Globus pallidus (tissue), 1 donor: ENCODE measurements around the gene ADGRG1.

ENCODE experiments used
- DNase-seq: peaks from one replicate; pipeline ENCODE4 v3.0.0-alpha.2; 2015; ENCODE audit warnings: low spot score

Gene ADGRG1

GRCh38 chr16:57606147-57606846, 22.1 kb upstream of the ADGRG1 start:
- no peak for DNase-seq

DNA sequence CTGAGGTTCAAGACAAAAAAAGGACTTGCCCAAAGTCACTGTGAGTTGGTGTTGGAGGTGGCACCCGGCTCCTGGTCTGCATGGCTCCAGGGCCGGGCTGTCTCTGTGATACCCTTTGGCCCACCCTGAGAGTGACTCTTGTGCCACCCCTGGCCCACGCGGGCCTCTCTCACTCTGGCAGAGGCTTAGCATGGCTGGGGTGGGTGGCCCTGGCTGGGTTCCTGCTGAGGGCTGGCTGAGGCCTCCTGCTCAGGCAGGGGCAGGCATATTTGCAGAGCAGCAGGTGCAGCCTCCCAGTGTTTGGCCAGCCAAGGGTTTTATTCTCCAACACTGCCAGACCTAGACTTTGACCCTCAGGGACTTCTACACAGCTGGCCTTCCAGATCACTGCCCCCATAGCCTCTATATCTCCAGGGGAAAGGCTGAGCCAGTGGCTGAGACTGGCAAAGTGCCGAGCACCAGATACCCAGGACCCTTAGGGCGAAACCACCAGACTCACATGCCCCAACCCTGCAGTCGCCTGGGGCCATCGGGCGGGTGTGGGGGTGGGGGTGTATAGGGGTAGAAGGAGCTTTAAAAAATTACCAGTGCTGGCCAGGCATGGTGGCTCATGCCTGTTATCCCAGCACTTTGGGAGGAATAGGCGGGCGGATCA, 21.5 kb upstream of the ADGRG1 start:
- no peak for DNase-seq

DNA sequence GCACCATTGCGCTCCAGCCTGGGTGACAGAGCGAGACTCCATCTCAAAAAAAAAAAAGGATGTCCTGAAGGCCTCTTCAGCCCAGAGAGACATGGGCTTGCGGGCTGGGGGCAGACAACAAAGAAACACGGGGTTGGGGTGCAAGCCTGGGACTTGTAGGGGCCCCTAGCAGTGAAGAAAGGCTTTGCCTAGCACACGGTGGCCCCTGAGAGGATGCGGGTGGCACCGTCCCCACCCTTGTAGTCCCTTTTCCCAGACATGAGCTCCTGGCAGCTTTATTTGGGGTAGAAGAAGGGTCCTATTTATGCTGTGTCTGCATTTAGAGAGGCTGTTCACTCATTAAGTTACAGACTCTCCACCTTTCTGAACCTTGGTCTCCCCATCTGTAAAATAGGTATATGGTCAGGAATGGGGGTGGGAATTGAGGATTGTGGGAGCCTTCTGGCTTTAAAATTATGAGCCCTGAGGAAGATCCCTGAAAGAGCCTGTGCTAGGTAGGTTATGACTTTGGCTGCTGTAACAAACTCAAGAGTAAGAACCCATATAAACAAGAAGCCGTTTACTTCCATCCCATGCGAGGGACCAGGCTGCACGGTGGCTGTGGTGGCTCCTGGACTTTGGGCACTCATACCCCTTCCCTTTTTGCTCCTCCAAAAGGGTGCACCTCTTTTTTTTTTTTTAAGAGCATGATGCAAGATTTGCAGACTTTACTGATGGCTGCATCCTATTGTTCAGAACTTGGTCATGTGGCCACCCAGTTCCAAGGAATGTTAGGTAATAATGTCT, 20.6 kb upstream of the ADGRG1 start:
- DNase-seq, result no peak

DNA sequence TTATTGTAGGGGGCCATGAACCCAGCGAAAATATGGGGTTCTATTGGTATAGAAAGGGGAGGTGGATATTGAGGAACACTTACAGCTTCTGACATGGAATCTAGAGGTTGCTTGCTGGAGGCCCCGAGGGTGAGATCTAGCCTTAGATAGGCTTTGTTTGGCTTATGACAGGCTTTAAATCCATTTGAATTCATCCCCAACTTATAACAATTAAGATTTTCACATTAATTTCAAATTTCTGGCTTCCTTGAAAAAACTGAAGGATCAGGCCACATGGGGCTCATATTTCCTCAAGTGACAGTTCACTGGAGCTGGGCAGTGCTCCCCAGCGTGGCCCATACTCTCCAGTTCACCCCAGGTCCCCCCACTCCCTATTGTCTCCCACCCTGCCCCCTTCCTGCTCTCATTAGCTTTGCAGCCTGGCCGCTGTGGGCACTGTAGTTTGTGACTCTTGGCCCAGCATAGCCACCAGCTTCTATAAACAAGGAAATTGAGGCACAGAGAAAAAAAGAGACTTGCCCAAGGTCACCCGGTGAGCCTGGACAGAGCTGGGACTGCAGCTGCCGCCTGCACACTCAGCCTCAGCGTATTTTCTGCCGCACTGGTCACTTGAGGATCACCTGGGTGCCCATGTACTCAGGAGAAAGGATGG, 19.8 kb upstream of the ADGRG1 start:
- DNase-seq, result no peak

DNA sequence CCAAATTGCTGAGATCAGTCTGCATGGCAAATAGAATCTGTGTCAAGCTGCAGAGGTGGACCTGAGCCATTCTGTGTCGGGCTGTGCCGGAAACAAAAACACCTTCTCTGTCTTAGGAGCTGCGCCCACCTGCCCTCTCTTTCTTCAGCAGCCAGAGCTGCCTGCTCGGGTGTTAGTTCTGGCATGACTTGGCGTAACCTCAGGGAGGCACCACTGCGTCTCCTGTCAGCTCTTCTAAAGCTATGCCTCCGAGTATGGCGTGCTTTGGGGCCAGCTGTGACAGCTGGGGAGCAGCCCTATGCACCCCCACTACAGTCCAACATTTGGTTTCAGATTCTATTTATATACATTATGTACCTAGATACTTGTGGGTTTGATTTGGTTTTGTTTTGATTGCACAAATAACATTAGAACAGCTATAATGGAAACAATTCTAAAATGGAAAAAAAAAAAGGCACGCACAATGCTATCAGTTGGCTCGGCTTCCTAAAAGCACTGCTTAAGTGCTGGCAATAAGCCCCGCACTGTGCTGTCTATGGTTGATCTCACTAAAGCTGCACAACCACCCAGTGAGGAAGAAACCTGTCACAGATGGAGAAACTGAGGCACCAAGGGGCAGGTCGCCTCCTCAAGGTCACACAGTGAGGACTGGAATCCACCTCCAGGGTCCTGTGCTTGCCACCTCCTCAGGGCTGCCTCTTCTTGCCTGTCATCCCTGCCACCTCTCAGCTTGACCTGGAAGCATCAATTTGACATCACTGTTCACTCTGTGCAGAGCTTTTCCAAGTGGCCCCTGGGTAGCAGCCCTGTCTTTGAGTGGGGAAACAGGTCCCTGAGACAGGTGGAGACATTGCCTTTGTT, 18.7 kb upstream of the ADGRG1 start:
- peak; percentile 75 for DNase-seq

GRCh38 chr16:57610611-57611010, 17.8 kb upstream of the ADGRG1 start:
- no peak for DNase-seq

DNA sequence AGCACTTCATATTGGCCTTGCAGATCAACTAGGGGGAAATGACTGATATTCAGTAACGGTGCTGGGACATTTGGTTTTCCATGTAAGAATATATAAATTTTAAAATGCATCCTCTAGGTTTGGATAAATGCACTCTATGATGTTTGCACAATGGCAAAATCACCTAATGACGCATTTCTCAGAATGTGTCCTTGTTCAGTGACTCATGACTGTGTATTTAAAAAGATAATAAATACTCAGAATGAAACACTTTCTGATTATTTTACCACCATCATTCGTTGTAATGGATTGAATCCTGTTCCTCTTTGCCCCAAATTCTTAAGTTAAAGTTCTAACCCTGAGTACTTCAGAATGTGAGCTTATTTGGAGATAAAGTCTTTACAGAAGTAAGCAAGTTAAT, 17.2 kb upstream of the ADGRG1 start:
- DNase-seq, result no peak

- no peak for DNase-seq
Observed at GRCh38 chr16:57611706-57612105, 16.7 kb upstream of the ADGRG1 start.

GRCh38 chr16:57612494-57612893, 15.9 kb upstream of the ADGRG1 start:
- no peak for DNase-seq

DNA sequence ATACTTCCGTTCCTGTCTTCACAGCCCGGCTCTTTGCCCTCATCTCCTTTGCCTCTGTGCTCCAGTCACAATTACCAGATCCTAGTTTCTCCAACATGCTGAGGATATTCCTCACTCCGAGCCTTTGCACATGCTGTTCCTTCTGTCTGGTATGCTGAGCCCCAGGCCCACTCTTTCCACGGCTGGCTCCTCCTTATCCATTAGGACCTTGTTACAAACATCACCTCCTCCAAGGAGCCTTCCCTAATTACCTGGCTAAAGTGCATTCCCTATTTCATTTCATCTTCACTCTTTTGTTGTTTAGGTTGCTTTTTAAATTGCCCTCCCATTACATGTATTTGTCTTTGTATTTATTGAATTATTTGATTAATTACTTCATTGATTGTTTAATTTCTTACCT, 14.9 kb upstream of the ADGRG1 start:
- no peak for DNase-seq

DNA sequence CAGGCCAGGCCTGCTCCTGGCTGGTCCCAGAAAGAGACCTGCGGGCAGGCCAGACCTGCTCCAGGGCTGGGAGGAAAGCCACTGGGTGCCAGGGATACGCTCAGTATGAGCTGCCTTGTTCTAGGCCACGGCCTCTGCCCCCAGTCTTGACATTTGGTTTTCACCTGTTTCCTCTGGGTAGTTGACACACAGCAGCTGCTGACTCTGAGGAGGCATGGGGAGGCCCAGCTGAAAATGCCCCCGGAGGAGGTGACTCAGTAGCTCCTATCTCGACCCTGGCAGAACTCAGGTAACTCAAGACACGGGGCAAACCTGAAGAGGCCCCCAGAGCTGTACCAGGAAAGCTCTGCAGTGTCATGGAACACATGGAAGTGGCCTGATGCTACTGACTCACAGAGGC, 13.9 kb upstream of the ADGRG1 start:
- no peak for DNase-seq

- DNase-seq, result no peak
Observed at GRCh38 chr16:57614944-57615343, 13.5 kb upstream of the ADGRG1 start.

- DNase-seq, result no peak
Observed at GRCh38 chr16:57615813-57616212, 12.6 kb upstream of the ADGRG1 start.

DNA sequence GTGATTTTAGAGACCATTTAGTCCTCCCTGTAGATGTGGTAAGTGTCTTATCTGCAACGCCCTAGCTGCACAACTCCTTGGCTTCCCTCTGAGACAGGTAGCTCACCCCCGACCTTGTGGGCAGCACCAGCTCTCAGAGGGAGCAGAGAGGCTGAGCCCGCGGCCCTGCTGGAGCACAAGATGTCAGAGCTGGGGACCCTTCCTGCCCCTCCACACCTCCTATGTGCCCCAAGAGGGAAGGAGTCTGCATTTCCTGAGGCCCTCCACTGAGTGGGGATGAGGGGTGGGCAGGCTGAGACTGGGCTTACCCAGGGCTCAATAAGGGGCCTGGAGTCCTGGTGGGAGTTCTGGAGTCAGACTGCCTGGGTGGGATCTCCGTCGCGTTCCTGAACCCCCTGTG, 12.2 kb upstream of the ADGRG1 start:
- DNase-seq, result no peak

- DNase-seq, result no peak
Observed at GRCh38 chr16:57616876-57617275, 11.6 kb upstream of the ADGRG1 start.

DNA sequence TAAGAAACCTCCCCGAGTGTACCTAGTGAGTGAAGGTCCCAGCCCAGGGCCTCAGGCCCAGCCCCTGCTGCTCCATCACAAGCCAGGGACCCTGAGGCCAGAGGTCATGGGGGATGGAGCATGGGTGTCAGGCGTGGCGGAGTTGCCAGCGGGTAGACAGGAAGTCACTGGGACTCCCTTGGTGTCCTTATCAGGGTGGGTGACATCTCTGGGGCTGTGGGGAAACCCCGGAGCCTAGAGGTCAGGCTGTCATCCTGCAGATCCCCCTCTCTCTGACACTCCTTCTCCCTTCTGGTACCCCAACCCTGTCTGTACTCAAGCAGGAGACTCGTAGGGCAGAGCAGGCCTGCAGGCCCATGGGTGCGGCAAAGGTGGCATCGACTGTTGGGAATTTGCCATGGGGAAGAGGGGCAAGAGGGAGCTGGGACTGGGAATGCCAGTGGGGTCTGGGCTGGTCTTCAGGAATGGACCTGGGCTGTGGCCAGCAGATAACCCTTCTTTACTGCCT, 10.8 kb upstream of the ADGRG1 start:
- DNase-seq, result no peak

DNA sequence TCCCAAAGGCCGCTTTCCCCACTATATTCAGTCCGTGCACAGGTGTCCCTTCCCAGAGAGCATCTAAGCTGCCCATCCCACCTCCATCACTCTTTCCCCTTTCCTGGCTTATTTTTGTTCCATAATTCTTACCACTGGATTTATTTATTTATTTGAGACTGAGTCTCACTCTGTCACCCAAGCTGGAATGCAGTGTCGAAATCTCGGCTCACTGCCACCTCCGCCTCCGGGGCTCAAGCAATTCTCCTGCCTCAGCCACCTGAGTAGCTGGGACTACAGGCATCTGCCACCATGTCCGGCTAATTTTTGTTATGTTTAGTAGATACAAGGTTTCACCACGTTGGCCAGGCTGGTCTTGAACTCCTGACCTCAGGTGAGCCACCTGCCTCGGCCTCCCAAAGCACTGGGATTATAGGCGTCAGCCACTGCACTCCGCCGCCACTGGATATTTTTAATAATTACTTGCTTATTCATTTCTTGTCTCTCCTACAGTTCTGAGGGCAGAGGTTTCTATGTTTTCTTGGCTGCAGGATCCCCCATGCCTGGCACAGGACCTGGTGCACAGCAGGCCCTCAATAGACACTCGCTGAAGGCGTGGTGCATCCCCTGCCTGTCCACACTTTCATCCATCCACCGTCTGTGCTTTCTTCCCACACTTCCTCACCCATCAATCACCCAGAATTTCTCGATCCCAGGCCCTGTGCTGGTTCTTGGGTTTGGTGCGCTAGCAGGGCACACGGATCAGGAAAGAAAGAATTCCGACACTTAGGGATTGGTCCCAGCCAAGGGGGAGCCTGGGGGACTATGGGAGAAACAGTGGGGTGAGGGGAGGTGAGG, 9.9 kb upstream of the ADGRG1 start:
- DNase-seq, result no peak

DNA sequence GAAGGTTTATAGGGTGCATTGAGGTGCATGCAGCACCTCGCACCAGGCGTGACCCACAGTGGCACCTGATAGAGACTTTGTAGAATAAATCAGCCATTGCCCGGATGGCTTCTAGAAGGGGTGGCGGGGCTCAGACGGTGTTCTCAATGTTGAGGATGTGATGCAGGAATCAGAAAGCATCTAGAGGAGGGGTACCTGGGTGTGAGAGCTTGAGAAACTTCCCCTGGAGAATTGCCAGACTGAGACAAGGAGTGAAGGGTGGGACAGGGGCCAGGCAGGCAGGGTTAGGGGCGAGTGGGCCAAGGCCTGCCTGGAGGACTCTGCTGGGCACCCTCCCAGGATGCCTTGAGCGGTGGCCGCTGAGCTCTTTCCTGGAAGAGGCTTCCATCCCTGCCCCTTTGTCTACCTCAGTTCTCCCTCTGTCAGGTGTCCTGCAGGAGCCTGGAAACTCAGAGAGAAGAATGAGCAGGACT, 9.3 kb upstream of the ADGRG1 start:
- no peak for DNase-seq

GRCh38 chr16:57619606-57620334, 8.7 kb upstream of the ADGRG1 start:
- DNase-seq, result no peak
